ENCODE data around the gene ERMN. TPM values are rescaled to one million over a fixed set of nuclear protein-coding genes. Genes with fewer than 3 reads are reported as not detected.

ERMN gene
- total and polyA plus RNA-seq, 2 of the 13 experiments (the other 11 are each of a cell fraction or from before 2014, with no cell fraction given), result not detected

- no peak for TF ChIP-seq TFE3 (CRISPR knock-in tag; IDR thresholded peaks at IDR 0.05)
Measured at GRCh38 chr2:157364257-157364974, 38.8 kb upstream of the ERMN start (continued).

- no peak overlapping the region for H3K9ac ChIP-seq (ENCODE audit: insufficient read depth, low read depth, low read length)
- H4K20me1 ChIP-seq (ENCODE audit: insufficient read depth, low read length), result no peaks in the 10 kb centered on the region
- H2AFZ ChIP-seq (ENCODE audit: low read length), result no peak overlapping the region
- intact Hi-C loops (cut with micrococcal nuclease; ENCODE audit: unreplicated experiment), result no loop called here
- no peak overlapping the region for H3K4me3 ChIP-seq (replicated peaks in 1 of 3; ENCODE audit: insufficient read depth in 1 of 3, low read depth in 2 of 3, low read length in 3 of 3)
- BruUV-seq (replicated peaks), result no TSS peak
- in situ Hi-C loops (cut with HindIII; ENCODE audit: extremely low pct_ligation_motif_present, low pct_unique_long_range_greater_than_20kb), result no loop called here
- 0 out of 2 replicates have a peak, but pooled peaks cover 11% of the 10 kb centered on the region for H3K4me1 ChIP-seq (ENCODE audit: insufficient read depth, low read length)
- POLR2A ChIA-PET, result no interaction called here
- no peaks in the 10 kb centered on the region for H3K27me3 ChIP-seq (ENCODE audit: control insufficient read depth in 1 of 2, insufficient read depth in 2 of 2, low read length in 2 of 2)
- H3K27ac ChIP-seq (ENCODE audit: extremely low read length, insufficient read depth, low read length), result no peak overlapping the region
- no peak for FAIRE-seq
- peaks cover 28% of the 10 kb centered on the region for H3K9me3 ChIP-seq (ENCODE audit: low read length)
- CTCF ChIA-PET (ENCODE audit: low intra/inter-chr PET ratio, low total read pairs), result no interaction called here
- no peak for TF ChIP-seq PRDM10 (CRISPR knock-in tag; IDR thresholded peaks at IDR 0.05; ENCODE audit: low read depth)
- TF ChIP-seq USF2 (IDR thresholded peaks at IDR 0.05; ENCODE audit: low read depth, low read length), result 0 out of 2 replicates have a peak, but pooled peaks have one; percentile 32
- no peak for TF ChIP-seq USF2 (CRISPR knock-in tag; IDR thresholded peaks at IDR 0.05; ENCODE audit: borderline replicate concordance)
- TF ChIP-seq RAD51 (IDR thresholded peaks at IDR 0.05; ENCODE audit: borderline replicate concordance), result peak; percentile 70
- ATAC-seq, result no peak
- no peak overlapping the region for H3K4me2 ChIP-seq (ENCODE audit: low read depth, low read length)
- no peak for DNase-seq (ENCODE audit: low spot score)
- no peaks in the 10 kb centered on the region for H3K79me2 ChIP-seq (ENCODE audit: insufficient read depth, low read length)
- WGBS (ENCODE audit: low lambda C conversion rate), result 18% methylated on average over 2 of the region's 2 CpGs
- H3K36me3 ChIP-seq (replicated peaks in 1 of 2; ENCODE audit: control insufficient read depth in 1 of 2, insufficient read depth in 2 of 2, low read length in 2 of 2), result no peaks in the 10 kb centered on the region
Measured at GRCh38 chr2:157363612-157364101, 38.0 kb upstream of the ERMN start.
